Posterior vena cava (tissue), 2 donors: ENCODE measurements around the gene MCM8. TPM values are rescaled to one million over a fixed set of nuclear protein-coding genes. Genes with fewer than 3 reads are reported as not detected.

ENCODE experiments used
- DNase-seq: peaks from one replicate; pipeline ENCODE4 v3.0.0-alpha.2; 2020; ENCODE audit warnings: low spot score
- intact Hi-C, 2 donors: fragments of 100-400 bp; cut with DNase I; formaldehyde crosslinking; loops; one replicate each; pipeline versions ENCODE4 v1.14.1 to v1.14.2; 2022 to 2023
- long read RNA-seq, 2 donors: library from polyadenylated mRNA; unstranded; transcript quantifications; one replicate each; pipeline ENCODE4 v2.0.0, GENCODE V29; 2020 to 2021
- total RNA-seq, 2 donors: library from RNA; stranded (reverse); fragmentation: NEBNext Ultra II Directional; extraction: Animal tissue kit (Norgen Biotek cat#: 25700); gene quantifications; one replicate each; pipeline ENCODE4 v1.2.1, GENCODE V29; 2021
- donor health status: DM: yes; HTN: yes; CAD: no.
- donor health status: DM: yes; HTN: yes; CAD: no.

The MCM8 gene
- total RNA-seq: 1 to 10 TPM; 4.3 to 4.4 TPM
- long read RNA-seq, donor 1: 0 reads
- long read RNA-seq, donor 2, partial matches to known transcripts: 1 of 1 reads
- long read RNA-seq, donor 2, other reads (novel, unspliced or antisense): 0 of 1 reads

- DNase-seq: peak; percentile 99
- intact Hi-C loops: loop anchor here (5.0 to 10.0 kb wide), 2 partner anchors 127 to 134 kb away; no protein-coding TSS in a partner anchor
These were observed at the start of gene MCM8, which contains the start of gene TRMT6 for GRCh38 chr20:5950271-5951031. MCM8 (plus strand) TSS chr20:5950652; CDS start chr20:5952016, 1,364 bp downstream. TRMT6 (minus strand) TSS chr20:5950533; CDS start chr20:5950405, 128 bp downstream.

DNA sequence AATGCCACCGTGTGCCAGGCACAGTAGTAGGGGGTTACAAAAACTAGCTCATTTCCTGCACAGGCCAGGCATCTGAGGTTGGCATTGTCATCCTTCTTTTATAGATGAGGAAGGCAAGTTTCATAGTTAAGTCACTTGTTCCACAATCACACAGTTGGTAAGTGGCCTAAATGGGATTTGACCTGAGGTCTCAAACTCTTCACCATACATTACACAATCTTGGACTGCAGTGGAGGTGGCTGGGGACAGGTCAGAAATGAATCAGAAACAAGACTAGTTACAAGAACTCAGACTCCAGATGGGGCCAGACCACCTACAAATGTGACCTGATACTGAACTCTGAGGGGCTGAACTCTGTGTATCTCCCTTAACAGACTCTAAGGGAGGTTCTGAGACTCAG, 49.5 kb upstream of the MCM8 start:
- DNase-seq: no peak
- intact Hi-C loops: no loop called here

- intact Hi-C loops: no loop called here
- no peak for DNase-seq
These were observed 41.5 kb upstream of the MCM8 start for GRCh38 chr20:5908981-5909380.

DNA sequence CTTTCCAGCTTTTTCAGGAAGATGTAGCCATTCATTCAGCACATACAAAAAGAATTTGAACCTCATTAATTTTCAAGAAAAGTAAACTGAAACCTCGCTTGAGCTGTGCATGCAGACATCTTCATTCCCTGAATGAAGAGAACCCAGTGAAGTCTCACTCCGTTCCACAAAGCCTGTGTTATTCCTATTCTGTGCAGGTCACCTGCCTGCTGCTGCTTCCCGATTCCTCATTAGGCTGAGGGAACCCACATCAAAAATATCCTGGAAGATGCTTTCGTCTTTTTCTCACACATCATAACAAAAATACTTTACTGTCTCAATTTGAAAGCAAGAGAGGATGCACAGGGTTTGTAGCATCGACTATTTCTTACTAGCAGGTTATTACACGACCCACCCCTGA, 40.3 kb upstream of the MCM8 start:
- no peak for DNase-seq
- intact Hi-C loops: no loop called here

GRCh38 chr20:5913166-5913565, 37.3 kb upstream of the MCM8 start:
- intact Hi-C loops: no loop called here
- DNase-seq: no peak

DNA sequence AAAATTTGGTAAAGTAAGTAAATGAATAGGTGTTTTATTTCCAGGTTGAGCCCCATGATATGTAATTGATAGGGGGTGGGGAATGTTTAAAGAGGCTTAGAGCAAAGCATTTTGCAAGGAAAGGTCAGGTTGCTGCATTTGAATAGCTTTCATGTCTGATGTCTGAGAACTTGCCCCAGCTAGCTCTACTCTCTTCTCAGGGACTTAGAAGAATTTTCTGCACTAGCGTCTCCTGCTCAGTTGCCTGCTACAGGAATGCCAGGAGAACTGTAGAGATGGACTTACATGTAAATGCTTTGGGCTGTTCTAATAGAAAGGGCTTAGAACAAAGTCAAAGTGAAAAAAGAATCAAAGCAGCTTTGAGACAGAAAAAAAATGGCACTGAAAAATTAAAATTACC, 35.6 kb upstream of the MCM8 start:
- intact Hi-C loops: no loop called here
- no peak for DNase-seq

- intact Hi-C loops: no loop called here
- DNase-seq: no peak
These were observed 31.4 kb upstream of the MCM8 start for GRCh38 chr20:5918856-5919625.

GRCh38 chr20:5919626-5920544, 30.6 kb upstream of the MCM8 start:
- intact Hi-C loops: no loop called here
- no peak for DNase-seq

DNA sequence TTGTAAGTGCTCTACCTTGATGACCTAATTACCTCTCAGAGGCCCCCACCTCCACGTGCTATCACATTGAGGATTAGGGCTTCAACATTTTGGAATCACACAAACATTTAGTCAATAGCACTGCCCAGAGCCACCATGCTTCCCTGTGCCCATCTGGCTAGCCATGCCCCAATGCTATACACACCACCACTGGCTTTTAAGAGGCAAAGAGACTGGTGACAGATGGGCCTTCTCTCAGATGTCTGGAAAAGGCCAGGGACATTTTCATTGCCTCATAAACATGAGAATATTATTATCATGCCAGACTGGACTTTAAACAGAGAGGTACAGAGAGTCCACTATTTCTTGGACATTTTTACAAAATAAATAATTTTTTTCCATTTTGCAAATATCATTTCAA, 29.9 kb upstream of the MCM8 start:
- intact Hi-C loops: no loop called here
- DNase-seq: no peak

GRCh38 chr20:5923493-5923892, 27.0 kb upstream of the MCM8 start:
- intact Hi-C loops: no loop called here
- DNase-seq: no peak

DNA sequence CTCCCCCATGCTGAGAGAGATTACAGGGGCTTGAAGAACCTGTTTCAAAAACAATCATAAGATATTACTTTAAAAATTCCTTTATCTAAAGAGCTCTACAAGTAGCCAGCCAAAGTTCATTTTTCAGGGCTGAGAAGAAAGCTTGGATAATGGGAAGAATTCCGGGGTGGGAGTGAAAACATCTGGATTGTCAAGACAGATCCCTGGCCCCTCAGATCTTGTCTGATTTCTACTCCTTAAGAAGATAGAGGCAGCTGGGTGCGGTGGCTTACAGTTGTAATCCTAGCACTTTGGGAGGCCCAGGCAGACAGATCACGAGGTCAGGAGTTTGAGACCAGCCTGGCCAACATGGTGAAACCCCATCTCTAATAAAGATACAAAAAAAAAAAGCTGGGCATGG, 24.9 kb upstream of the MCM8 start:
- intact Hi-C loops: no loop called here
- DNase-seq: no peak

- DNase-seq: no peak
- intact Hi-C loops: no loop called here
These were observed 22.5 kb upstream of the MCM8 start for GRCh38 chr20:5927749-5928462.

DNA sequence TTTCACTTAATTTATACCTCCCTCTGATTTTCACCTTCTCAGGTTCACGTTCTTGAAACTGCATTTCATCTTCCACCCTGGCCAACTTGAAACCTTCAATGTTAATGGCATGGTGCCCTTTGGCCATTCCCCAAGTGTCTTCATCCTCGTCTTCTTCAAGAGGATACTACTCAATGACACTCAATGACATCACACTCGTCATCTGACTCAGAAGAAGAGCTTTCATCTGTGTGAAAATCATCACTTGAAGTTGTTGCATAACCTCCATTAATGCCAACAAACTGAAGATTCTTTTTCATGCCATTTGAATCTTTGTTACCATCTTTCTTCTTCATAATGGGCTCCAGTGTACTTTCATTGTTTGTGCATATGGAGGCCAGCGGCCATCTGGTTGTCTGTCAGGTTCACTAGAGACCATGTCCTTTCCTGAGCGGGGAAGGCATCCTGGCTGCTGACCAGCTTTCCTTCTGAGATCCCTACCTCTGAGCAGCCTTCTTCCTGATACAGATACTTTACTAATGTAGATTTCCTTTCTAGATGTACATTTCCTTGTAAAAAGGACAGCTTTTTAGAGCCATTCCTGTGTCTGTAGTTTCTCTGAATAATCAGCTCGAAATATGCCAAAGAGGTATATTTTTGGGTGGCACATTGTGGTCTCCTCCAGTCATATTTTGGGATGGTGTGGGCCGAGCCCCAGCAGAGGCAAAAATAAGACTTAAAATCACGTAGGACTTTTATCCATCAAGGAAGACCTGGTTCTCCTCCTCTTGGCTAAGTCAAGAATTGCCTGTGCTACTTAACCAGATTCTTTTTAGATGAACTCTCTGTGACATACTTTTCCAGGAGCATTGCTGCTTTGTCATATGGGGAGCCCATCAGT, 21.4 kb upstream of the MCM8 start:
- intact Hi-C loops: no loop called here

GRCh38 chr20:5931411-5931810, 19.0 kb upstream of the MCM8 start:
- no peak for DNase-seq
- intact Hi-C loops: loop anchor here in 1 of 2 donors (5.0 to 10.0 kb wide), 2 partner anchors 361 to 593 kb away; no protein-coding TSS in a partner anchor

More for the DNA sequence above, 21.4 kb upstream of the MCM8 start:
- DNase-seq: no peak

- intact Hi-C loops: loop anchor here in 1 of 2 donors (5.0 to 10.0 kb wide), 2 partner anchors 360 to 592 kb away; no protein-coding TSS in a partner anchor
- no peak for DNase-seq
These were observed 17.7 kb upstream of the MCM8 start for GRCh38 chr20:5932796-5933195.

GRCh38 chr20:5933802-5934436, 16.5 kb upstream of the MCM8 start:
- DNase-seq: no peak
- intact Hi-C loops: loop anchor here in 1 of 2 donors (2.0 to 10.0 kb wide), 3 partner anchors 271 to 591 kb away; no protein-coding TSS in a partner anchor

DNA sequence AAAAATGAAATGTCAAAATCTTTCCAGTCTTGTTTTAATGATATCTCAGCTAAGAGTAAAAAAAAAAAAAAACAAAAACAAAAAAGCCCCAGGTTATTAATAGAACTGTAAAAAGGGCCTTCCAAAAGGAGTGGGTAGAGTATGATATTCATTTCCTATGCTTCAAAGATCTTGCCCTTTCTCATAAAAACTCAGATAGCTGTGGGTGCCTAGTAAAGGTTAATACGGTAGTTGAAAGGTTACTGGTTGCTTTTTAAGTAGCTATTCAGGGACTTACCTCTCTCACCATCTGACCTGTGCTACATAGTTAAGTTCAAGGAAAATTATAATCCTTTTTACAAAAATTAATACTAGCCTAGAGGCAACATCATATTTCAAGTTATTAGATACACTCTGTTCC, 15.1 kb upstream of the MCM8 start:
- no peak for DNase-seq
- intact Hi-C loops: loop anchor here in 1 of 2 donors (2.0 to 10.0 kb wide), 2 partner anchors 273 to 589 kb away; no protein-coding TSS in a partner anchor
